Measurements from ENCODE around the gene CYP2F1. TPM values are rescaled to one million over a fixed set of nuclear protein-coding genes. Genes with fewer than 3 reads are reported as not detected.
"Not testable (repeated sequence)": the region's sequence is repeated elsewhere in the genome, so short reads cannot be mapped to it uniquely, and the experiment has no call there.

Gene CYP2F1, protein sequence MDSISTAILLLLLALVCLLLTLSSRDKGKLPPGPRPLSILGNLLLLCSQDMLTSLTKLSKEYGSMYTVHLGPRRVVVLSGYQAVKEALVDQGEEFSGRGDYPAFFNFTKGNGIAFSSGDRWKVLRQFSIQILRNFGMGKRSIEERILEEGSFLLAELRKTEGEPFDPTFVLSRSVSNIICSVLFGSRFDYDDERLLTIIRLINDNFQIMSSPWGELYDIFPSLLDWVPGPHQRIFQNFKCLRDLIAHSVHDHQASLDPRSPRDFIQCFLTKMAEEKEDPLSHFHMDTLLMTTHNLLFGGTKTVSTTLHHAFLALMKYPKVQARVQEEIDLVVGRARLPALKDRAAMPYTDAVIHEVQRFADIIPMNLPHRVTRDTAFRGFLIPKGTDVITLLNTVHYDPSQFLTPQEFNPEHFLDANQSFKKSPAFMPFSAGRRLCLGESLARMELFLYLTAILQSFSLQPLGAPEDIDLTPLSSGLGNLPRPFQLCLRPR
- 0.36 TPM for total RNA-seq

GRCh38 chr19:41114132-41114531 is at the start of gene CYP2F1:
CYP2F1 (plus strand) TSS chr19:41114432; CDS start chr19:41116189, 1,757 bp downstream.
- peak; percentile 32 for ATAC-seq

DNA sequence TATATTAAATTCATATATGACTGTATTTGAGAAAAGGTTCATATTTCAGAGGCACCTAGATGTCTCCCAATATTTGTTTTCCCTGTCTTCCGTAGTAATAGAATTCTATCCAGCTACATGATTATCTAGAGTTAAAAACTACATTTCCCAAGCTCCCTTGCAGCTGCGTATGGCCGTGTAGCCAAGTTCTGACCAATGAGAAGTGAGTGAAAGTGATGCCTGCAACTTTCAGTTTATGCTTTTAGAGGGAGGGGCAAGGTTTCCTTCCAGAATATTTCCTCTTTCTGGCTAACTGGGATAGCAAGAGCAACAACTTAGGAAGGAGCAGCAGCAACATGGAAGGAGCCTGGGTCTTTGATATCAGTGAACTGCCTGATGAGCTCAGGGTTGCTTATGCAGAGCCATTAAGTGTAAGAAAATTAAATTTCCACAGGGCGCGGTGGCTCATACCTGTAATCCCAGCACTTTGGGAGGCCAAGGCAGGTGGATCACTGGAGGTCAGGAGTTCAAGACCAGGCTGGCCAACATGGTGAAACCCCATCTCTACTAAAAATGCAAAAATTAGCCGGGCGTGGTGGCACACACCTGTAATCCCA is 49.2 kb upstream of the CYP2F1 start:
- ATAC-seq: no peak

DNA sequence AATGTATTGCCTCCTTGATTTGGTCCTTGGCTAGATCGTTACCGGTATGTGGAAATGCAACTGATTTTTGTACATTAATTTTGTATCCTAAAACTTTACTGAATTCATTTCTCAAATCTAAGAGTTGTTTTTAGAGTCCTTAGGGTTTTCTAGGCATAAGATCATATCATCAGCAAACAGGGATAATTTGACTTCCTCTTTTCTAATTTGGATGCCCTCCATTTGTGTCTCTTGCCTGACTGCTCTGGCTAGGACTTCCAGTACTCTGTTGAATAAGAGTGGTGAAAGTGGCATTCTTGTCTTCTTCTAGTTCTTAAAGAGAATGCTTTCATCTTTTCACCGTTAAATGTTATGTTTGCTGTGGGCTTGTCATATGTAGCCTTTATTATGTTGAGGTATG is 37.9 kb upstream of the CYP2F1 start:
- no peak for ATAC-seq

- no peak for ATAC-seq
Measured at GRCh38 chr19:41083516-41083915, 30.7 kb upstream of the CYP2F1 start.

GRCh38 chr19:41085748-41086415 is 28.4 kb upstream of the CYP2F1 start:
- no peak for ATAC-seq

GRCh38 chr19:41088151-41088550 is 26.1 kb upstream of the CYP2F1 start, which contains the start of gene CYP2A13:
CYP2A13 (plus strand) TSS chr19:41088451; CDS start chr19:41088472, 21 bp downstream.
- no peak for ATAC-seq

DNA sequence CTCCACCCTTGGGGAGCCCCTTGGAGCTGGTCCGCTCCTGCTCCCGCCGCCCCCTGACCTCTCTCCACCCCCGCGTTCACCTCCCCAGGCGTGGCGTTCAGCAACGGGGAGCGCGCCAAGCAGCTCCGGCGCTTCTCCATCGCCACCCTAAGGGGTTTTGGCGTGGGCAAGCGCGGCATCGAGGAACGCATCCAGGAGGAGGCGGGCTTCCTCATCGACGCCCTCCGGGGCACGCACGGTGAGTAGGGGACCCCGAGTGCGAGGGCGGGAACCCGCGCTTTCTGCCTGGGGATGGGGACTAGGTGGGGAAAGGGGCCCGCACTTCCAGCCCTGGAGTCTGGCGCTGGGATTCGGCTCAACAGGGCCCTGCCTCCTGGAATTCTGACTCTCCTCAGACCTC is 24.3 kb upstream of the CYP2F1 start:
- ATAC-seq: no peak

GRCh38 chr19:41095703-41096102 is 18.5 kb upstream of the CYP2F1 start:
- no peak for ATAC-seq

DNA sequence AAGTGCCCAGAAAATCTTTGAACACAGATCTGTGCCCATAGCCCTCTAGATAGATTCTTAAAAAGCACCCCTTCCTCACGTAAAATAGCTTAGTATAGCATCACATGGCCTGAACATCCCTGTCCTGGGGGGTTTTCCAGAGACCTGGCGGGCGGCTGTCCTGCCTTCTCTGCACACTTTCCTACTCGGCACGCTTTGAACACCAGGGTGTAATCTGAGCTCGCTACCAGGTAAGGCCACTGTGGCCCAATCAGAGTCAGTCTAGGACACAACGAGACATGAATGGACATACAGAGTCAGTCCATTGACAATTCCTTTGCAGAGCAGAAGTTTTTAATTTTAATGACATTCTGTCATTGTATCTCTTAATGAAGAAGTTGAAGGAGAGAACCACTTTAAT is 17.9 kb upstream of the CYP2F1 start:
- no peak for ATAC-seq

DNA sequence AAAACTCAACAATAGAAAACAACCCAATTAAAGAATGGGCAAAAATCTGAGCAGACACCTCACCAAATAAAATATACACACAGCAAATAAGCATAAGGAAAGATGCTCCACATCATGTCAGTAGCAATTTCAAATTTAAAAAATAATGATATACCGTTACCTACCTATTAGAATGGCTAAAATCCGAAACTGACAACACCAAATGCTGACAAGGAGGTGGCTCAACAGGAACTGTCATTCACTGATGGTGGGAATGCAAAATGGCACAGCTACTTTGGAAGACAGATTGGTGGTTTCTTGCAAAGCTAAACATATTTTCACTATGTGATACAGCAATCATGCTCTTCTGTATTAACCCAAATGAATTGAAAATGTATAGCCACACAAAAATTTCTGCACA is 16.9 kb upstream of the CYP2F1 start:
- ATAC-seq: no peak

GRCh38 chr19:41098762-41099161 is 15.5 kb upstream of the CYP2F1 start:
- no peak for ATAC-seq

DNA sequence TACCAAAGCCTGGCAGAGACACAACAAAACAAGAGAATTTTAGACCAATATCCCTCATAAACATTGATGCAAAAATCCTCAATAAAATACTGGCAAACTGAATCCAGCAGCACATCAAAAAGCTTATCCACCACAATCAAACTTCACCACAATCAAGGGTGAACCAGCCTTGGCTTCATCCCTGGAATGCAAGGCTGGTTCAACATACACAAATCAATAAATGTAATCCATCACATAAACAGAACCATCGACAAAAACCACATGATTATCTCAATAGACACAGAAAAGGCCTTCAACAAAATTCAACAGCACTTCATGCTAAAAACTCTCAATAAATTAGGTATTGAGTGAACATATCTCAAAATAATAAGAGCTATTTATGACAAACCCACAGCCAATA is 12.0 kb upstream of the CYP2F1 start:
- not testable (repeated sequence) for ATAC-seq

- no peak for ATAC-seq
Measured at GRCh38 chr19:41106177-41106576, 8.1 kb upstream of the CYP2F1 start.

DNA sequence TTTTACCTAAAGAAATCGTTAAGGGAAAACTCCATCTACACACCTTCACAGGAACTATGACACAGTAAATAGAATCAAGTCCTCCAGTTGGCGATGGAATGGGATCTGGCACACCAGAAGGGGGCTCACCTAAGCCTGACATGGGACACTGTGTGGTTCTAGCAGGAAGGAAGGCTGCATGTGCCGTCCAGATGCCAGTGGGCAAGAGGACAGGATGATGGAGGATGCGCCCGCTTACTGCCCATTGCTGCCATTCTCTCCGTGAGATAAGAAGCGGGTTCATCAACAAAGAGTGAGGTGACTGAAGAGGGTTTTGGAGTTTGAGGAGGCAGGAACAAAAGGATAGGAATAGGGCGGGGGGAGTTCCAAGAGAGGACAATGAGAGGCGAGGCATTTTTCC is 2.9 kb upstream of the CYP2F1 start:
- ATAC-seq: no peak

GRCh38 chr19:41111750-41112295 is 2.4 kb upstream of the CYP2F1 start:
- no peak for ATAC-seq

DNA sequence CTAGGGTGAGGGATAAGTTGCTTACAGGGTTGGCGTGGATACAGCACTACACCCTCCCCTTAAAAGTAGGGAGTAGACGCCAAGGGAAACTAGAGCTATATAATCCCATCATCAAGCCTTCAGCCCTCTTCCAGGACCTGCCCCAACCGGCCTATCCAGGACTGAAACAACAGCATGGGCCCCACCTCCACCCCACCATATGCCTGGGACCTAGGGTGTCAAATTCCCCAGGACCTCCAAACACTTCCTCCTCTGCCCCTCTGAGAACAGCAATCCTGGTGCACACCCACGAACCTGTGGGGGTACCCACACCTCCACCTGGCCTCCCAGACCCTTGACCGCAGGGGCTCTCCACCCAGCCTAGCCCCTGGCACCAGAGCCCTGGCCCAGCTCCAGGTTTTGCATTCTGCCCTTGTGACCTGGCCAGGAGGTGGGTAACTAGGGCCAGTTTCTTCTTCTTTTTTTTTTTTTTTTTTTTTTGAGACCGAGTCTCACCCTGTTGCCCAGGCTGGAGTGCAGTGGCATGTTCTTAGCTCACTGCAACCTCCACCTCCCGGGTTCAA is 1.4 kb upstream of the CYP2F1 start:
- peak; percentile 89 for ATAC-seq

GRCh38 chr19:41116261-41116660 is 2.0 kb downstream of the CYP2F1 start:
- ATAC-seq: no peak

DNA sequence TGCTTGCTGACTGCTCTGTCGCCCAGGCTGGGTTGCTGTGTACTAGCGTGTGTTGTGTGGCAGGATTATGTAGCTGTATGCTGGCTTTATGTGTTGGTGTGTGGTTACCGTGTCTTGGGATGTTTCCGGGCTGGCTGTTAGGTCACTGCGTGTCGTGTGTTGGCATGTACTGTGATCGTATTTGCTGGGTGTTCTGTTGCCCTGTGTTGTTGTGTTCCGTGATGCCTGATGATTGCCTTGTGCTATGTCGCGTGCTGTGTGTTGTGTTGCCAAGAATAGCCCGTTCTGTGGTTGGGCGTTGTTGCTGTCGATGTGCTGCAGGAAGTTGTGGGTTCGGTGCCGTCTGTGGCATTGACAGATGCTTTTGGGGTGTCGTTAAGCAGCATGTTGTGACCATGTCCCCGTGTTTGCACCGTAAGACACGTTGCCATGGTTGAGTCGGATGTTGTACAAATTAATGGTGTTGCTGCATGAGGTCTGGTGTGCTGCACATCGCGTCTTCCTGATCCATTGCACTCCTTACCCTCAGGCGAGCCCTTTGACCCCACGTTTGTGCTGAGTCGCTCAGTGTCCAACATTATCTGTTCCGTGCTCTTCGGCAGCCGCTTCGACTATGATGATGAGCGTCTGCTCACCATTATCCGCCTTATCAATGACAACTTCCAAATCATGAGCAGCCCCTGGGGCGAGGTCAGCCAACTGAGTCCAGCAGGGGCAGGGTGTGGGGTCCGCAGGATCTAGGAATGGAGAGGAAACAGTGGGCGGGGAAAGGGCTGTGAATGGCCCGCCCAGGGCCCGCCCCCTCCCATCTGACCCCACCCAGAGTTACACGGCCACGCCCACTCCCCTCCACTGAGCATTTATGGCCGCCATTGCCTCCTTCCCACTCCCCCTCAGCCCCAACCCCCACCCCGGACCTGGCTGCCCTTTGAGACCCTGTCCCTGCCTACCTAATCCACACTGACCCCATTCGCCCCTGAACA is 7.0 kb downstream of the CYP2F1 start:
- ATAC-seq: not testable (repeated sequence)

GRCh38 chr19:41122846-41123245 is 8.6 kb downstream of the CYP2F1 start:
- not testable (repeated sequence) for ATAC-seq

GRCh38 chr19:41123716-41124294 is 9.6 kb downstream of the CYP2F1 start:
- no peak for ATAC-seq

DNA sequence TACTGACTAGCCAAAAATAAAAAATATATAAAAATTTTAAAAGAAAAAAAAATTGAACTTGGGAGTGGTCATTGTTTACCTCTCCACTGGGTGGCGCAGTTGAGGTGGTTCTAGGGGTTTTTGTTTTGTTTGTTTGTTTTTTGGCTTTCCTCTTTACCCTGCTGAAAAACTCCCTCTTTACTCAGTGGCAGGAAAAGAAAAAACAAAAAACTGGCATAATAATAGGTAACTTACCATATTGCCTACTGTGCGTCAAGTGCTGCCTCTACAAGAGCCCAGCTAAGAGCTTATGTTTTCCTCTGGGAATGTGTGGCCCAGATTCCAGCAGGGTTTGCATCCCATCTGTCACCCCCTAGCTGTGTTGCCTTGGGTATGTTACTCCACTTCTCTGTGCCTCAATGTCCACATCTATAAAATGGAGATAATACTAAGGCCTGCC is 12.6 kb downstream of the CYP2F1 start:
- ATAC-seq: not testable (repeated sequence)
